Upper lobe of left lung (tissue), 4 donors: ENCODE measurements around the gene MUC2.

Source experiments
- CTCF ChIP-seq, 6 experiments: fragments of 450-650 bp in 4 of 6; fragments of 200-600 bp in 2 of 6; sonication (generic) in 2 of 6; IDR thresholded peaks; one replicate each; pipeline ENCODE4 v1.5.1; 2016 to 2019; ENCODE audit warnings: antibody characterized with exemption in 6 of 6
- EP300 ChIP-seq, 4 donors: sonication (generic); formaldehyde crosslinking; IDR thresholded peaks; one replicate each; pipeline ENCODE4 v1.5.1; 2017; ENCODE audit warnings: antibody characterized with exemption in 4 of 4, control low read depth in 2 of 4
- POLR2AphosphoS5 ChIP-seq, 2 donors: sonication (generic); formaldehyde crosslinking; IDR thresholded peaks; one replicate each; pipeline ENCODE4 v1.5.1; 2017; ENCODE audit warnings: antibody characterized with exemption in 2 of 2

- TF ChIP-seq CTCF (IDR thresholded peaks at IDR 0.05) (no peak), EP300 (IDR thresholded peaks at IDR 0.05) (no peak), POLR2AphosphoS5 (IDR thresholded peaks at IDR 0.05) (no peak)
Measured at GRCh38 chr11:1111545-1112212, 37.0 kb downstream of the MUC2 start.
